Stimulated activated CD4-positive, alpha-beta T cell treated with anti-CD3 and anti-CD28 coated beads, Interleukin-15, amount 100 ng/mL, for 1 hour (primary cell): Measurements from ENCODE around the gene WDR90.

Experiments used
- DNase-seq, 2 donors: peaks; one replicate each; pipeline ENCODE4 v3.0.0-alpha.2; 2020; ENCODE audit warnings: low read depth in 1 of 2, low spot score in 1 of 2

Gene WDR90

GRCh38 chr16:648781-649589 lies at the start of gene WDR90:
Gene WDR90 (plus strand): TSS chr16:649365. CDS start chr16:649417, 52 bp downstream.
- peak; percentile 80 to 91 for DNase-seq

GRCh38 chr16:600781-601180 lies 48.4 kb upstream of the WDR90 start:
- no peak for DNase-seq

- no peak for DNase-seq
Measured at GRCh38 chr16:603933-604332, 45.2 kb upstream of the WDR90 start.

- no peak for DNase-seq
Measured at GRCh38 chr16:606656-607307, 42.4 kb upstream of the WDR90 start.

- no peak for DNase-seq
Measured at GRCh38 chr16:608019-608418, 41.1 kb upstream of the WDR90 start.

GRCh38 chr16:609316-609715 lies 39.8 kb upstream of the WDR90 start:
- no peak for DNase-seq

- DNase-seq, result no peak
Measured at GRCh38 chr16:609984-610383, 39.2 kb upstream of the WDR90 start.

- DNase-seq, result peak; percentile 31 to 36
Measured at GRCh38 chr16:610513-611381, 38.4 kb upstream of the WDR90 start.

- no peak for DNase-seq
Measured at GRCh38 chr16:615122-615521, 34.0 kb upstream of the WDR90 start.

- no peak for DNase-seq
Measured at GRCh38 chr16:616733-617586, 32.2 kb upstream of the WDR90 start.

- no peak for DNase-seq
Measured at GRCh38 chr16:617855-618254, 31.3 kb upstream of the WDR90 start.

GRCh38 chr16:619476-620100 lies 29.6 kb upstream of the WDR90 start:
- DNase-seq, result no peak

- DNase-seq, result no peak
Measured at GRCh38 chr16:620700-621525, 28.3 kb upstream of the WDR90 start.

- no peak for DNase-seq
Measured at GRCh38 chr16:621526-622105, 27.5 kb upstream of the WDR90 start.

- no peak for DNase-seq
Measured at GRCh38 chr16:622920-623280, 26.3 kb upstream of the WDR90 start.

GRCh38 chr16:624526-625070 lies 24.6 kb upstream of the WDR90 start:
- DNase-seq, result no peak

- DNase-seq, result no peak
Measured at GRCh38 chr16:625117-625976, 23.8 kb upstream of the WDR90 start.
